ENCODE data around the gene ASAP3. TPM values are rescaled to one million over a fixed set of nuclear protein-coding genes. Genes with fewer than 3 reads are reported as not detected.

The ASAP3 gene
- total and polyA plus RNA-seq, 2 donors (not counting 3 experiments of a cell fraction or from before 2014, with no cell fraction given), result 12.5 to 14.2 TPM

DNA sequence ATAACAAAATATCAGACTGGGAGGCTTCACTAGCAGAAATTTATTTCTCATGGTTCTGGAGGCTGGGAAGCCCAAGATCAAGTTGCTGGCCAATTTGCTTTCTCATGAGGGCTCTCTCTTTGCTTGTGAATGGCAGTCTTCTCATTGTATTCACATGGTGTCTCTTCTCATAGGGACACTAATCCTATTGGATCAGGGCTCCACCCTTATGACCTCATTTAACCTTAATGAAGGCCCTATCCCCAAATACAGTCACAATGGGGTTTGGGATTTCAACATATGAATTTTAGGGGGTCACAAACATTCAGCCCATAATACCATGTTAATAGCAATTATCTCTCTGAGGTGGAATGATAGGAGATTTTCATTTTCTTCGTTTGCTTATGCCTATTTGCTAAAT is 84.8 kb downstream of the ASAP3 start:
- no peak overlapping the region for H2AFZ ChIP-seq (ENCODE audit: low read depth, low read length)
- H3K4me3 ChIP-seq (replicated peaks in 1 of 3; ENCODE audit: insufficient read depth in 1 of 3, low read depth in 1 of 3, low read length in 3 of 3), result no peak overlapping the region
- no peak overlapping the region for H3K27ac ChIP-seq (ENCODE audit: insufficient read depth, low read depth, low read length)
- H3K36me3 ChIP-seq (ENCODE audit: control insufficient read depth in 2 of 2, extremely low read depth in 1 of 2, insufficient read depth in 2 of 2, low read length in 2 of 2), result no peaks in the 10 kb centered on the region
- dilution Hi-C loops (cut with MboI; ENCODE audit: extremely low pct_ligation_motif_present, low sequenced_read_pairs), result no loop called here
- no peaks in the 10 kb centered on the region for H3K9me1 ChIP-seq (replicated peaks; ENCODE audit: control insufficient read depth, extremely low read depth, insufficient read depth, low read length)
- intact Hi-C loops (cut with micrococcal nuclease), result no loop called here
- H3K9me3 ChIP-seq (replicated peaks; ENCODE audit: control insufficient read depth, insufficient read depth, low read length), result no peaks in the 10 kb centered on the region
- DNase-seq (ENCODE audit: low read depth, low spot score) (no peak), FAIRE-seq (no peak)
- H4K20me1 ChIP-seq (replicated peaks; ENCODE audit: control insufficient read depth, extremely low read depth, insufficient read depth, low read length), result no peaks in the 10 kb centered on the region
- ChIA-PET CTCF (no interaction called here), POLR2A (no interaction called here)
- H3K4me1 ChIP-seq (ENCODE audit: control insufficient read depth, extremely low read depth, insufficient read depth, low read length), result peaks cover 32% of the 10 kb centered on the region
- no peak overlapping the region for H3K9ac ChIP-seq (replicated peaks; ENCODE audit: extremely low read depth, insufficient read depth, low read length)
- no peaks in the 10 kb centered on the region for H3K79me2 ChIP-seq (ENCODE audit: control insufficient read depth, insufficient read depth, low read length)
- BruUV-seq (replicated peaks), result no TSS peak
- no peaks in the 10 kb centered on the region for H3K27me3 ChIP-seq (ENCODE audit: control insufficient read depth in 2 of 2, insufficient read depth in 2 of 2, low read length in 2 of 2)
- no peak overlapping the region for H3K4me2 ChIP-seq (ENCODE audit: insufficient read depth, low read length)
- TF ChIP-seq MYC (IDR thresholded peaks at IDR 0.05; ENCODE audit: low read depth, low read length) (no peak), POLR2A (IDR thresholded peaks at IDR 0.05; ENCODE audit: low read depth, low read length) (no peak), JUN (IDR thresholded peaks at IDR 0.05; ENCODE audit: borderline replicate concordance, insufficient read depth, insufficient read length, low read depth) (no peak)
- TF ChIP-seq, protein P1, sequence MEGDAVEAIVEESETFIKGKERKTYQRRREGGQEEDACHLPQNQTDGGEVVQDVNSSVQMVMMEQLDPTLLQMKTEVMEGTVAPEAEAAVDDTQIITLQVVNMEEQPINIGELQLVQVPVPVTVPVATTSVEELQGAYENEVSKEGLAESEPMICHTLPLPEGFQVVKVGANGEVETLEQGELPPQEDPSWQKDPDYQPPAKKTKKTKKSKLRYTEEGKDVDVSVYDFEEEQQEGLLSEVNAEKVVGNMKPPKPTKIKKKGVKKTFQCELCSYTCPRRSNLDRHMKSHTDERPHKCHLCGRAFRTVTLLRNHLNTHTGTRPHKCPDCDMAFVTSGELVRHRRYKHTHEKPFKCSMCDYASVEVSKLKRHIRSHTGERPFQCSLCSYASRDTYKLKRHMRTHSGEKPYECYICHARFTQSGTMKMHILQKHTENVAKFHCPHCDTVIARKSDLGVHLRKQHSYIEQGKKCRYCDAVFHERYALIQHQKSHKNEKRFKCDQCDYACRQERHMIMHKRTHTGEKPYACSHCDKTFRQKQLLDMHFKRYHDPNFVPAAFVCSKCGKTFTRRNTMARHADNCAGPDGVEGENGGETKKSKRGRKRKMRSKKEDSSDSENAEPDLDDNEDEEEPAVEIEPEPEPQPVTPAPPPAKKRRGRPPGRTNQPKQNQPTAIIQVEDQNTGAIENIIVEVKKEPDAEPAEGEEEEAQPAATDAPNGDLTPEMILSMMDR (IDR thresholded peaks at IDR 0.05; ENCODE audit: extremely low read depth in 1 of 2, insufficient read depth in 1 of 2, low read depth in 1 of 2, low read length in 2 of 2), result no peak
- TF ChIP-seq, protein P2, sequence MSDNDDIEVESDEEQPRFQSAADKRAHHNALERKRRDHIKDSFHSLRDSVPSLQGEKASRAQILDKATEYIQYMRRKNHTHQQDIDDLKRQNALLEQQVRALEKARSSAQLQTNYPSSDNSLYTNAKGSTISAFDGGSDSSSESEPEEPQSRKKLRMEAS (IDR thresholded peaks at IDR 0.05; ENCODE audit: insufficient read depth, insufficient read length), result no peak

DNA sequence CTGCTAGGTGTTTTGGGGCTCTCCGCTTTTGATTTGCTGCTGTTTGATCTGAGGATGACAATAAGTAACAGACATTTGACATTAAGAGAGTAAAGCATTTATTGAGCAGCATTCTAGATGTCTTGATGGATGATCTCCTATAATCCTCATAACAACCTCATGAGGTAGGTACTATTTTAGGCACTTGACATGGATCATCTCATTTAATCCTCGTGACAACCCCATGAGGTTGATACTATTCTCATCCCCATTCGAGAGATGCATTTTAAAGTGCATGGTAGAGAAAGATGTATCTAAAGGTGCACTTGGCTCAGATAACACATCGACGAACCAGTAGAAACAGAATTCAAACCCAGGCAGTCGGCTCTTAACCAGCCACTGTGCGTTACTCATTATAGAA is 86.1 kb downstream of the ASAP3 start:
- Histone ChIP-seq H3K4me3 (replicated peaks in 1 of 3; ENCODE audit: insufficient read depth in 1 of 3, low read depth in 1 of 3, low read length in 3 of 3) (no peak overlapping the region), H2AFZ (ENCODE audit: low read depth, low read length) (no peak overlapping the region), H3K9me1 (replicated peaks; ENCODE audit: control insufficient read depth, extremely low read depth, insufficient read depth, low read length) (no peaks in the 10 kb centered on the region), H3K9ac (replicated peaks; ENCODE audit: extremely low read depth, insufficient read depth, low read length) (no peak overlapping the region), H3K4me2 (ENCODE audit: insufficient read depth, low read length) (no peak overlapping the region), H3K27me3 (ENCODE audit: control insufficient read depth in 2 of 2, insufficient read depth in 2 of 2, low read length in 2 of 2) (no peaks in the 10 kb centered on the region), H3K27ac (ENCODE audit: insufficient read depth, low read depth, low read length) (no peak overlapping the region), H4K20me1 (replicated peaks; ENCODE audit: control insufficient read depth, extremely low read depth, insufficient read depth, low read length) (no peaks in the 10 kb centered on the region), H3K79me2 (ENCODE audit: control insufficient read depth, insufficient read depth, low read length) (no peaks in the 10 kb centered on the region), H3K4me1 (ENCODE audit: control insufficient read depth, extremely low read depth, insufficient read depth, low read length) (peaks cover 28% of the 10 kb centered on the region), H3K9me3 (replicated peaks; ENCODE audit: control insufficient read depth, insufficient read depth, low read length) (no peaks in the 10 kb centered on the region), H3K36me3 (ENCODE audit: control insufficient read depth in 2 of 2, extremely low read depth in 1 of 2, insufficient read depth in 2 of 2, low read length in 2 of 2) (no peaks in the 10 kb centered on the region)
- POLR2A ChIA-PET, result no interaction called here
- no TSS peak for BruUV-seq (replicated peaks)
- FAIRE-seq (no peak), DNase-seq (ENCODE audit: low read depth, low spot score) (no peak)
- dilution Hi-C loops (cut with MboI; ENCODE audit: extremely low pct_ligation_motif_present, low sequenced_read_pairs), result no loop called here
- intact Hi-C loops (cut with micrococcal nuclease), result no loop called here
- CTCF ChIA-PET, result no interaction called here
- TF ChIP-seq POLR2AphosphoS5 (IDR thresholded peaks at IDR 0.05; ENCODE audit: insufficient read depth, low read depth, low read length), result no peak
- TF ChIP-seq MYC (IDR thresholded peaks at IDR 0.05; ENCODE audit: low read depth, low read length), result no peak
- no peak for TF ChIP-seq EZH2 (IDR thresholded peaks at IDR 0.05; ENCODE audit: borderline replicate concordance, low read depth, low read length, severe bottlenecking)
- TF ChIP-seq, protein P1 (IDR thresholded peaks at IDR 0.05; ENCODE audit: extremely low read depth in 1 of 2, insufficient read depth in 1 of 2, low read depth in 1 of 2, low read length in 2 of 2), result no peak
- no peak for TF ChIP-seq JUN (IDR thresholded peaks at IDR 0.05; ENCODE audit: borderline replicate concordance, insufficient read depth, insufficient read length, low read depth)

Data from endothelial cell of umbilical vein (primary cell).